Hepatocyte (in vitro differentiated cells): ENCODE results near the gene PPFIA2.

Experiments
- EZH2phosphoT487 ChIP-seq: fragments of 200-600 bp; sonication (generic); IDR thresholded peaks from one replicate; pipeline ENCODE4 v1.6.1; 2018; ENCODE audit warnings: antibody characterized with exemption, mild to moderate bottlenecking, low read depth, moderate library complexity; ENCODE audit not compliant: unreplicated experiment, severe bottlenecking
- TF ChIP-seq, protein P1 (sequence below): fragments of 200-600 bp; sonication (generic); IDR thresholded peaks from 2 replicates; pipeline ENCODE4 v1.5.1; 2016; ENCODE audit warnings: antibody characterized with exemption, mild to moderate bottlenecking; ENCODE audit not compliant: poor library complexity

DNA sequence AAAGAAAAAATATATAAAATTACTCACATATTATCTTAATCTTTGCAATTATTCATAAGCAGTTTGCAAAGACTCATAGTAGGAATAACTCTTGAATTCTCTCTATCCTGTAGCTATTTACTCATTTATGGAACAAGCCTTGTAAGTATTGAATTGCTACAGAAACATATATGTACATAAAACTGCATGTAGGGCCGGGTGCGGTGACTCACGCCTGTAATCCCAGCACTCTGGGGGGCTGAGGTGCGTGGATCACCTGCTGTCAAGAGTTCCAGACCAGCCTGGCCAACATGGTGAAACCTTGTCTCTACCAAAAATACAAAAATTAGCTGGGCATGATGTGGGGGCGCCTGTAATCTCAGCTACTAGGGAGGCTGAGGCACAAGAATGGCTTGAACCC lies 286.2 kb downstream of the PPFIA2 start:
- TF ChIP-seq, protein P1, sequence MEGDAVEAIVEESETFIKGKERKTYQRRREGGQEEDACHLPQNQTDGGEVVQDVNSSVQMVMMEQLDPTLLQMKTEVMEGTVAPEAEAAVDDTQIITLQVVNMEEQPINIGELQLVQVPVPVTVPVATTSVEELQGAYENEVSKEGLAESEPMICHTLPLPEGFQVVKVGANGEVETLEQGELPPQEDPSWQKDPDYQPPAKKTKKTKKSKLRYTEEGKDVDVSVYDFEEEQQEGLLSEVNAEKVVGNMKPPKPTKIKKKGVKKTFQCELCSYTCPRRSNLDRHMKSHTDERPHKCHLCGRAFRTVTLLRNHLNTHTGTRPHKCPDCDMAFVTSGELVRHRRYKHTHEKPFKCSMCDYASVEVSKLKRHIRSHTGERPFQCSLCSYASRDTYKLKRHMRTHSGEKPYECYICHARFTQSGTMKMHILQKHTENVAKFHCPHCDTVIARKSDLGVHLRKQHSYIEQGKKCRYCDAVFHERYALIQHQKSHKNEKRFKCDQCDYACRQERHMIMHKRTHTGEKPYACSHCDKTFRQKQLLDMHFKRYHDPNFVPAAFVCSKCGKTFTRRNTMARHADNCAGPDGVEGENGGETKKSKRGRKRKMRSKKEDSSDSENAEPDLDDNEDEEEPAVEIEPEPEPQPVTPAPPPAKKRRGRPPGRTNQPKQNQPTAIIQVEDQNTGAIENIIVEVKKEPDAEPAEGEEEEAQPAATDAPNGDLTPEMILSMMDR: no peak
- no peak for TF ChIP-seq EZH2phosphoT487
